HepG2 (cell line): Measurements from ENCODE around the gene GEMIN4. TPM values are rescaled to one million over a fixed set of nuclear protein-coding genes. Genes with fewer than 3 reads are reported as not detected.

Experiments used
- ARID4A ChIP-seq: sonication (generic); formaldehyde crosslinking; IDR thresholded peaks from 2 replicates; pipeline ENCODE4 v1.5.0; 2020; ENCODE audit warnings: mild to moderate bottlenecking, missing genetic modification reagents, borderline replicate concordance
- BORCS8-MEF2B ChIP-seq: sonication (generic); formaldehyde crosslinking; IDR thresholded peaks from 2 replicates; pipeline ENCODE4 v1.8.0; 2022; ENCODE audit warnings: mild to moderate bottlenecking, missing genetic modification reagents
- FOXO1 ChIP-seq: sonication (generic); formaldehyde crosslinking; IDR thresholded peaks from 2 replicates; pipeline ENCODE4 v1.4.0; 2020; ENCODE audit warnings: missing genetic modification reagents
- GTF2F1 ChIP-seq: fragments of 150-350 bp; IDR thresholded peaks from 2 replicates; pipeline ENCODE4 v1.6.1; 2014; ENCODE audit warnings: low read length
- HOXA3 ChIP-seq: sonication (generic); formaldehyde crosslinking; IDR thresholded peaks from 2 replicates; pipeline ENCODE4 v1.5.0; 2020; ENCODE audit warnings: missing genetic modification reagents
- MAX ChIP-seq: IDR thresholded peaks from 2 replicates; pipeline ENCODE4 v1.6.1; 2012; ENCODE audit warnings: inconsistent platforms
- NFYC ChIP-seq: IDR thresholded peaks from 2 replicates; pipeline ENCODE4 v1.6.1; 2016; ENCODE audit warnings: missing genetic modification reagents, missing compliant biosample characterization
- NR2C2 ChIP-seq: sonication (generic); formaldehyde crosslinking; IDR thresholded peaks from 2 replicates; pipeline ENCODE4 v1.4.0; 2020; ENCODE audit warnings: missing genetic modification reagents, mild to moderate bottlenecking, moderate library complexity, borderline replicate concordance
- POLR2A ChIP-seq, 2 experiments: IDR thresholded peaks; 2 replicates each; pipeline ENCODE4 v1.6.1; 2011; ENCODE audit warnings: low read depth in 2 of 2, low read length in 2 of 2, mild to moderate bottlenecking in 1 of 2, moderate library complexity in 1 of 2; ENCODE audit not compliant: insufficient read depth in 1 of 2
- ZBTB38 ChIP-seq: sonication (generic); formaldehyde crosslinking; IDR thresholded peaks from 2 replicates; pipeline ENCODE4 v1.5.1; 2020; ENCODE audit warnings: mild to moderate bottlenecking, missing genetic modification reagents
- ZC3H13 ChIP-seq: sonication (generic); formaldehyde crosslinking; IDR thresholded peaks from 2 replicates; pipeline ENCODE4 v1.8.1; 2023; ENCODE audit warnings: mild to moderate bottlenecking, missing genetic modification reagents, moderate library complexity
- ZMYM2 ChIP-seq: sonication (generic); formaldehyde crosslinking; IDR thresholded peaks from 2 replicates; pipeline ENCODE4 v1.8.0; 2022; ENCODE audit warnings: mild to moderate bottlenecking, missing genetic modification reagents
- ZNF263 ChIP-seq: sonication (generic); formaldehyde crosslinking; IDR thresholded peaks from 2 replicates; pipeline ENCODE4 v1.4.0; 2020; ENCODE audit warnings: missing genetic modification reagents
- ZNF441 ChIP-seq: sonication (generic); formaldehyde crosslinking; IDR thresholded peaks from 2 replicates; pipeline ENCODE4 v1.7.0; 2021; ENCODE audit warnings: missing genetic modification reagents, borderline replicate concordance
- ZNF644 ChIP-seq: IDR thresholded peaks from 2 replicates; pipeline ENCODE4 v1.6.1; 2016; ENCODE audit warnings: low read depth
- polyA plus RNA-seq, 8 experiments: library from polyadenylated mRNA; depleted of rRNA in 3 of 8; stranded (reverse) in 7 of 8; unstranded in 1 of 8; fragments of >200 nt; fragmentation: Illumina TruSeq in 4 of 8; extraction: Trizol in 4 of 8; gene quantifications; 2 replicates each; pipeline versions ENCODE4 v1.2.1 to v1.2.3, GENCODE V29; 2011 to 2016; ENCODE audit warnings: low read depth in 4 of 8, missing spikeins in 1 of 8, mixed read lengths in 1 of 8; ENCODE audit not compliant: insufficient read depth in 1 of 8
- total RNA-seq, 5 experiments: library from RNA; depleted of rRNA; stranded (reverse); fragments of >200 nt; fragmentation: Illumina TruSeq; extraction: Trizol; gene quantifications; 2 replicates each; pipeline ENCODE4 v1.2.3, GENCODE V29; 2016; ENCODE audit warnings: low read depth in 1 of 5
- TF ChIP-seq, protein P1 (sequence below): sonication (generic); formaldehyde crosslinking; IDR thresholded peaks from 2 replicates; pipeline ENCODE4 v1.4.0; 2020; ENCODE audit warnings: missing genetic modification reagents, borderline replicate concordance
- TF ChIP-seq, protein P2 (sequence below): sonication (generic); formaldehyde crosslinking; IDR thresholded peaks from 2 replicates; pipeline ENCODE4 v1.4.0; 2020; ENCODE audit warnings: missing genetic modification reagents, mild to moderate bottlenecking, borderline replicate concordance
- TF ChIP-seq, protein P3 (sequence below): sonication (generic); formaldehyde crosslinking; IDR thresholded peaks from 2 replicates; pipeline ENCODE4 v1.8.0; 2023; ENCODE audit warnings: mild to moderate bottlenecking, missing genetic modification reagents

GEMIN4 gene
- total and polyA plus RNA-seq, 2 of the 13 experiments (the other 11 are each of a cell fraction or from before 2014, with no cell fraction given) = 10.8 to 22.7 TPM

DNA sequence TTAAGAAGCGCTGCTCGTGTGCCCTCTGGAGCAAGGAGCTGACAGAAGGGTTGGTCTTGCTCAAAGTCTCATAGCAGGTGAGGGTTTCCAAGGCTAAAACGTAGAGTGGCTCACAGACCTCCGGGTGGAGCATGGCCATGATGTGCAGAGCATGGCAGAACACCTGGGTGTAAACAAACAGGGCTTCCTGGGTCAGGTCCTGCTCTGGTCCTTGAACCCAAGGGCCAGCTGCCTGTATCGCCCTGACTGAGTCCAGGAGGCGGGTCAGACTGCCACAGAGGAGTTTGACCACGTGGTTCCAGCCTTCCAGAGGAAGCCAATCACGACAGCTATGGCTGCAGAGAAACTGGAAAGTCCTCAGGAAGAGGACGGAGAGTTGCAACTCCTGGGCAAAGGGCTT lies 7.1 kb downstream of the GEMIN4 start (continued):
- TF ChIP-seq ARID4A (CRISPR knock-in tag) = peak; percentile 68; the same call in 1 of the 2 replicates
- TF ChIP-seq GTF2F1 = no peak
- TF ChIP-seq, protein P1, sequence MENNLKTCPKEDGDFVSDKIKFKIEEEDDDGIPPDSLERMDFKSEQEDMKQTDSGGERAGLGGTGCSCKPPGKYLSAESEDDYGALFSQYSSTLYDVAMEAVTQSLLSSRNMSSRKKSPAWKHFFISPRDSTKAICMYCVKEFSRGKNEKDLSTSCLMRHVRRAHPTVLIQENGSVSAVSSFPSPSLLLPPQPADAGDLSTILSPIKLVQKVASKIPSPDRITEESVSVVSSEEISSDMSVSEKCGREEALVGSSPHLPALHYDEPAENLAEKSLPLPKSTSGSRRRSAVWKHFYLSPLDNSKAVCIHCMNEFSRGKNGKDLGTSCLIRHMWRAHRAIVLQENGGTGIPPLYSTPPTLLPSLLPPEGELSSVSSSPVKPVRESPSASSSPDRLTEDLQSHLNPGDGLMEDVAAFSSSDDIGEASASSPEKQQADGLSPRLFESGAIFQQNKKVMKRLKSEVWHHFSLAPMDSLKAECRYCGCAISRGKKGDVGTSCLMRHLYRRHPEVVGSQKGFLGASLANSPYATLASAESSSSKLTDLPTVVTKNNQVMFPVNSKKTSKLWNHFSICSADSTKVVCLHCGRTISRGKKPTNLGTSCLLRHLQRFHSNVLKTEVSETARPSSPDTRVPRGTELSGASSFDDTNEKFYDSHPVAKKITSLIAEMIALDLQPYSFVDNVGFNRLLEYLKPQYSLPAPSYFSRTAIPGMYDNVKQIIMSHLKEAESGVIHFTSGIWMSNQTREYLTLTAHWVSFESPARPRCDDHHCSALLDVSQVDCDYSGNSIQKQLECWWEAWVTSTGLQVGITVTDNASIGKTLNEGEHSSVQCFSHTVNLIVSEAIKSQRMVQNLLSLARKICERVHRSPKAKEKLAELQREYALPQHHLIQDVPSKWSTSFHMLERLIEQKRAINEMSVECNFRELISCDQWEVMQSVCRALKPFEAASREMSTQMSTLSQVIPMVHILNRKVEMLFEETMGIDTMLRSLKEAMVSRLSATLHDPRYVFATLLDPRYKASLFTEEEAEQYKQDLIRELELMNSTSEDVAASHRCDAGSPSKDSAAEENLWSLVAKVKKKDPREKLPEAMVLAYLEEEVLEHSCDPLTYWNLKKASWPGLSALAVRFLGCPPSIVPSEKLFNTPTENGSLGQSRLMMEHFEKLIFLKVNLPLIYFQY (CRISPR knock-in tag) = peak; percentile 66; the same call in 1 of the 2 replicates
- no peak for TF ChIP-seq POLR2A (IDR thresholded peaks at IDR 0.05; ENCODE audit: insufficient read depth in 1 of 2, low read depth in 2 of 2, low read length in 2 of 2)
- peak; percentile 59 for TF ChIP-seq MAX
- peak; percentile 46; the same call in 1 of the 2 replicates for TF ChIP-seq ZNF263
- TF ChIP-seq ZNF441 (CRISPR knock-in tag) = no peak
- peak; percentile 38; the same call in 1 of the 2 replicates for TF ChIP-seq FOXO1 (CRISPR knock-in tag)
- TF ChIP-seq ZNF644 (CRISPR knock-in tag) = 0 out of 2 replicates have a peak, but pooled peaks have one; percentile 11
- TF ChIP-seq NR2C2 (CRISPR knock-in tag) = 0 out of 2 replicates have a peak, but pooled peaks have one; percentile 20
- TF ChIP-seq HOXA3 (CRISPR knock-in tag) = peak; percentile 49; the same call in 1 of the 2 replicates
- TF ChIP-seq NFYC = no peak
- 0 out of 2 replicates have a peak, but pooled peaks have one; percentile 39 for TF ChIP-seq ZC3H13 (CRISPR knock-in tag)
- 0 out of 2 replicates have a peak, but pooled peaks have one; percentile 47 for TF ChIP-seq BORCS8-MEF2B
- TF ChIP-seq, protein P2, sequence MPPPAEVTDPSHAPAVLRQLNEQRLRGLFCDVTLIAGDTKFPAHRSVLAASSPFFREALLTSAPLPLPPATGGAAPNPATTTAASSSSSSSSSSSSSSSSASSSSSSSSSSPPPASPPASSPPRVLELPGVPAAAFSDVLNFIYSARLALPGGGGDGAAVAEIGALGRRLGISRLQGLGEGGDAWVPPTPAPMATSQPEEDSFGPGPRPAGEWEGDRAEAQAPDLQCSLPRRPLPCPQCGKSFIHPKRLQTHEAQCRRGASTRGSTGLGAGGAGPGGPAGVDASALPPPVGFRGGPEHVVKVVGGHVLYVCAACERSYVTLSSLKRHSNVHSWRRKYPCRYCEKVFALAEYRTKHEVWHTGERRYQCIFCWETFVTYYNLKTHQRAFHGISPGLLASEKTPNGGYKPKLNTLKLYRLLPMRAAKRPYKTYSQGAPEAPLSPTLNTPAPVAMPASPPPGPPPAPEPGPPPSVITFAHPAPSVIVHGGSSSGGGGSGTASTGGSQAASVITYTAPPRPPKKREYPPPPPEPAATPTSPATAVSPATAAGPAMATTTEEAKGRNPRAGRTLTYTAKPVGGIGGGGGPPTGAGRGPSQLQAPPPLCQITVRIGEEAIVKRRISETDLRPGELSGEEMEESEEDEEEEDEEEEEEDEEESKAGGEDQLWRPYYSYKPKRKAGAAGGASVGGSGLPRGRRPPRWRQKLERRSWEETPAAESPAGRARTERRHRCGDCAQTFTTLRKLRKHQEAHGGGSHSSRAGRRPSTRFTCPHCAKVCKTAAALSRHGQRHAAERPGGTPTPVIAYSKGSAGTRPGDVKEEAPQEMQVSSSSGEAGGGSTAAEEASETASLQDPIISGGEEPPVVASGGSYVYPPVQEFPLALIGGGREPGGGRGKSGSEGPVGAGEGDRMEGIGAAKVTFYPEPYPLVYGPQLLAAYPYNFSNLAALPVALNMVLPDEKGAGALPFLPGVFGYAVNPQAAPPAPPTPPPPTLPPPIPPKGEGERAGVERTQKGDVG (CRISPR knock-in tag) = peak; percentile 88; the same call in 1 of the 2 replicates
- TF ChIP-seq, protein P3, sequence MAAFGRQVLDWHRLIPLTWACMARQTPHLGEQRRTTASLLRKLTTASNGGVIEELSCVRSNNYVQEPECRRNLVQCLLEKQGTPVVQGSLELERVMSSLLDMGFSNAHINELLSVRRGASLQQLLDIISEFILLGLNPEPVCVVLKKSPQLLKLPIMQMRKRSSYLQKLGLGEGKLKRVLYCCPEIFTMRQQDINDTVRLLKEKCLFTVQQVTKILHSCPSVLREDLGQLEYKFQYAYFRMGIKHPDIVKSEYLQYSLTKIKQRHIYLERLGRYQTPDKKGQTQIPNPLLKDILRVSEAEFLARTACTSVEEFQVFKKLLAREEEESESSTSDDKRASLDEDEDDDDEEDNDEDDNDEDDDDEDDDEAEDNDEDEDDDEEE = no peak
- 0 out of 2 replicates have a peak, but pooled peaks have one; percentile 25 for TF ChIP-seq ZMYM2 (CRISPR knock-in tag)
- TF ChIP-seq ZBTB38 (CRISPR knock-in tag) = peak; percentile 89
